ENCODE results near the gene TMEM86A. TPM values are rescaled to one million over a fixed set of nuclear protein-coding genes. Genes with fewer than 3 reads are reported as not detected.

Gene TMEM86A
- total RNA-seq, 2 experiments from 2014 or later, result 0.92 to 2.7 TPM

DNA sequence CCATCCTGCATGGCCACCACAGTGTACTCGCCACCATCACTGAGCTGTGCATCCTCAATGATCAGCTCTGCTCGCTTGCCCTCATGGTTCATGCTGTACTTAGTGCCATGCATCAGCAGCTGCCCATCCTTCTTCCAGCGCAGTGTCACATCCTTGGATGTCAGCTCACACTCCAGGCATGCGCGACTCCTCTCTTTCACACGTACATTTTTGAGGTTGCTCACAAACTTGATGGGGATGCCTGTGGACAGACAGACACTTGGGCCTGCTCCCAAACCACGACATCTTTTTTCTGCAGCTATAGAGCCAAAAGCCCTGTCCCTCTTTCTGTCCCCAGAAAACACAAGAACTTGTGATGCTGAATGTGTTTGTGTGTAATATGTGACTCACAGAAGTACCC lies 16.9 kb downstream of the TMEM86A start:
- Histone ChIP-seq H3K4me3 (ENCODE audit: low read depth, low read length, poor library complexity, severe bottlenecking) (no peak overlapping the region), H3K36me3 (ENCODE audit: insufficient read depth, low read length) (no peaks in the 10 kb centered on the region), H4K20me1 (ENCODE audit: insufficient read depth, low read length) (no peaks in the 10 kb centered on the region), H3K4me1 (ENCODE audit: insufficient read depth, low read length, poor library complexity, severe bottlenecking) (no peaks in the 10 kb centered on the region), H3K4me2 (ENCODE audit: low read length) (no peak overlapping the region), H3K9me2 (ENCODE audit: insufficient read depth, low read length) (no peaks in the 10 kb centered on the region), H3K79me2 (ENCODE audit: insufficient read depth, low read depth, low read length) (no peaks in the 10 kb centered on the region), H3K9me3 (ENCODE audit: low read length) (no peaks in the 10 kb centered on the region), H2AFZ (ENCODE audit: low read length) (no peak overlapping the region), H3K27ac (ENCODE audit: low read depth, low read length, poor library complexity, severe bottlenecking) (no peak overlapping the region)
- no TSS peak for BruUV-seq (replicated peaks)
- CTCF ChIA-PET (ENCODE audit: unreplicated experiment), result interaction anchor here (1.1 kb wide), 1 partner anchor 16 kb away, joined by 4 read pairs; no protein-coding TSS in a partner anchor
- POLR2A ChIA-PET, result no interaction called here
- TF ChIP-seq EZH2phosphoT487 (IDR thresholded peaks at IDR 0.05; ENCODE audit: borderline replicate concordance, low read depth, low read length), result no peak
- TF ChIP-seq, protein P1, sequence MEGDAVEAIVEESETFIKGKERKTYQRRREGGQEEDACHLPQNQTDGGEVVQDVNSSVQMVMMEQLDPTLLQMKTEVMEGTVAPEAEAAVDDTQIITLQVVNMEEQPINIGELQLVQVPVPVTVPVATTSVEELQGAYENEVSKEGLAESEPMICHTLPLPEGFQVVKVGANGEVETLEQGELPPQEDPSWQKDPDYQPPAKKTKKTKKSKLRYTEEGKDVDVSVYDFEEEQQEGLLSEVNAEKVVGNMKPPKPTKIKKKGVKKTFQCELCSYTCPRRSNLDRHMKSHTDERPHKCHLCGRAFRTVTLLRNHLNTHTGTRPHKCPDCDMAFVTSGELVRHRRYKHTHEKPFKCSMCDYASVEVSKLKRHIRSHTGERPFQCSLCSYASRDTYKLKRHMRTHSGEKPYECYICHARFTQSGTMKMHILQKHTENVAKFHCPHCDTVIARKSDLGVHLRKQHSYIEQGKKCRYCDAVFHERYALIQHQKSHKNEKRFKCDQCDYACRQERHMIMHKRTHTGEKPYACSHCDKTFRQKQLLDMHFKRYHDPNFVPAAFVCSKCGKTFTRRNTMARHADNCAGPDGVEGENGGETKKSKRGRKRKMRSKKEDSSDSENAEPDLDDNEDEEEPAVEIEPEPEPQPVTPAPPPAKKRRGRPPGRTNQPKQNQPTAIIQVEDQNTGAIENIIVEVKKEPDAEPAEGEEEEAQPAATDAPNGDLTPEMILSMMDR (conservative IDR thresholded peaks at IDR 0.05; ENCODE audit: low read length), result no peak
- intact Hi-C loops (cut with micrococcal nuclease; ENCODE audit: unreplicated experiment), result no loop called here
- no peak for DNase-seq (ENCODE audit: low spot score)

GRCh38 chr11:18720091-18720807 lies 21.7 kb downstream of the TMEM86A start:
- Histone ChIP-seq H3K36me3 (ENCODE audit: insufficient read depth, low read length) (no peaks in the 10 kb centered on the region), H4K20me1 (ENCODE audit: insufficient read depth, low read length) (no peaks in the 10 kb centered on the region), H2AFZ (ENCODE audit: low read length) (no peak overlapping the region), H3K4me3 (ENCODE audit: low read depth, low read length, poor library complexity, severe bottlenecking) (no peak overlapping the region), H3K27ac (ENCODE audit: low read depth, low read length, poor library complexity, severe bottlenecking) (no peak overlapping the region), H3K79me2 (ENCODE audit: insufficient read depth, low read depth, low read length) (no peaks in the 10 kb centered on the region), H3K4me1 (ENCODE audit: insufficient read depth, low read length, poor library complexity, severe bottlenecking) (no peaks in the 10 kb centered on the region), H3K9me3 (ENCODE audit: low read length) (no peaks in the 10 kb centered on the region), H3K4me2 (ENCODE audit: low read length) (no peak overlapping the region), H3K9me2 (ENCODE audit: insufficient read depth, low read length) (no peaks in the 10 kb centered on the region)
- CTCF ChIA-PET (ENCODE audit: unreplicated experiment), result interaction anchor here (1.3 kb wide), 1 partner anchor 11 kb away, joined by 4 read pairs; no protein-coding TSS in a partner anchor
- BruUV-seq (replicated peaks), result no TSS peak
- intact Hi-C loops (cut with micrococcal nuclease; ENCODE audit: unreplicated experiment), result no loop called here
- POLR2A ChIA-PET, result no interaction called here
- TF ChIP-seq, protein P1 (conservative IDR thresholded peaks at IDR 0.05; ENCODE audit: low read length), result no peak
- TF ChIP-seq EZH2phosphoT487 (IDR thresholded peaks at IDR 0.05; ENCODE audit: borderline replicate concordance, low read depth, low read length), result no peak
- no peak for DNase-seq (ENCODE audit: low spot score)

Measured in OCI-LY7 (cell line).